Activated naive CD8-positive, alpha-beta T cell (primary cell): ENCODE measurements around the gene C10orf71.

Source experiments
- H3K27ac Mint-ChIP-seq: one replicate; pipeline ENCODE4 v1.8.0; 2021; ENCODE audit warnings: mixed read lengths
- H3K27me3 Mint-ChIP-seq: one replicate; pipeline ENCODE4 v1.8.0; 2021; ENCODE audit warnings: mixed read lengths
- H3K36me3 Mint-ChIP-seq: one replicate; pipeline ENCODE4 v1.8.0; 2021; ENCODE audit warnings: mixed read lengths
- H3K4me1 Mint-ChIP-seq: one replicate; pipeline ENCODE4 v1.8.0; 2021; ENCODE audit warnings: low read depth, mixed read lengths
- H3K4me3 Mint-ChIP-seq: one replicate; pipeline ENCODE4 v1.8.0; 2021; ENCODE audit warnings: mild to moderate bottlenecking, mixed read lengths
- H3K9me3 Mint-ChIP-seq: one replicate; pipeline ENCODE4 v1.8.0; 2021; ENCODE audit warnings: low read depth, mixed read lengths

Gene C10orf71

GRCh38 chr10:49295297-49295696, 3.7 kb upstream of the C10orf71 start:
- no peaks in the 10 kb centered on the region for H3K9me3 Mint-ChIP-seq
- H3K4me3 Mint-ChIP-seq: no peak overlapping the region
- no peaks in the 10 kb centered on the region for H3K4me1 Mint-ChIP-seq
- H3K27me3 Mint-ChIP-seq: peaks cover 3% of the 10 kb centered on the region
- H3K27ac Mint-ChIP-seq: no peak overlapping the region
- no peaks in the 10 kb centered on the region for H3K36me3 Mint-ChIP-seq

- H3K4me1 Mint-ChIP-seq: no peaks in the 10 kb centered on the region
- H3K27ac Mint-ChIP-seq: no peak overlapping the region
- H3K36me3 Mint-ChIP-seq: no peaks in the 10 kb centered on the region
- no peak overlapping the region for H3K4me3 Mint-ChIP-seq
- peaks cover 3% of the 10 kb centered on the region for H3K27me3 Mint-ChIP-seq
- H3K9me3 Mint-ChIP-seq: no peaks in the 10 kb centered on the region
Measured at GRCh38 chr10:49296382-49296781, 2.6 kb upstream of the C10orf71 start.

GRCh38 chr10:49296836-49297235, 2.1 kb upstream of the C10orf71 start:
- Mint-ChIP-seq H3K27me3 (peaks cover 2% of the 10 kb centered on the region), H3K27ac (no peak overlapping the region), H3K4me3 (no peak overlapping the region), H3K9me3 (no peaks in the 10 kb centered on the region), H3K4me1 (no peaks in the 10 kb centered on the region), H3K36me3 (no peaks in the 10 kb centered on the region)

- no peaks in the 10 kb centered on the region for H3K4me1 Mint-ChIP-seq
- no peaks in the 10 kb centered on the region for H3K27me3 Mint-ChIP-seq
- no peak overlapping the region for H3K4me3 Mint-ChIP-seq
- no peaks in the 10 kb centered on the region for H3K36me3 Mint-ChIP-seq
- no peak overlapping the region for H3K27ac Mint-ChIP-seq
- no peaks in the 10 kb centered on the region for H3K9me3 Mint-ChIP-seq
Measured at GRCh38 chr10:49297818-49298670, 926 bp upstream of the C10orf71 start.

GRCh38 chr10:49298671-49298982, 343 bp upstream of the C10orf71 start:
- H3K4me3 Mint-ChIP-seq: no peak overlapping the region
- no peaks in the 10 kb centered on the region for H3K36me3 Mint-ChIP-seq
- no peaks in the 10 kb centered on the region for H3K27me3 Mint-ChIP-seq
- H3K4me1 Mint-ChIP-seq: no peaks in the 10 kb centered on the region
- no peak overlapping the region for H3K27ac Mint-ChIP-seq
- H3K9me3 Mint-ChIP-seq: no peaks in the 10 kb centered on the region

- Mint-ChIP-seq H3K9me3 (no peaks in the 10 kb centered on the region), H3K4me1 (no peaks in the 10 kb centered on the region), H3K36me3 (no peaks in the 10 kb centered on the region), H3K27ac (no peak overlapping the region), H3K4me3 (no peak overlapping the region), H3K27me3 (no peaks in the 10 kb centered on the region)
Measured at GRCh38 chr10:49299816-49300139, 808 bp downstream of the C10orf71 start.

- H3K27me3 Mint-ChIP-seq: no peaks in the 10 kb centered on the region
- H3K4me1 Mint-ChIP-seq: no peaks in the 10 kb centered on the region
- no peak overlapping the region for H3K4me3 Mint-ChIP-seq
- no peak overlapping the region for H3K27ac Mint-ChIP-seq
- H3K9me3 Mint-ChIP-seq: no peaks in the 10 kb centered on the region
- no peaks in the 10 kb centered on the region for H3K36me3 Mint-ChIP-seq
Measured at GRCh38 chr10:49300140-49300974, 1.4 kb downstream of the C10orf71 start.

- no peaks in the 10 kb centered on the region for H3K4me1 Mint-ChIP-seq
- no peaks in the 10 kb centered on the region for H3K36me3 Mint-ChIP-seq
- H3K27ac Mint-ChIP-seq: no peak overlapping the region
- H3K9me3 Mint-ChIP-seq: no peaks in the 10 kb centered on the region
- peaks cover under 1% of the 10 kb centered on the region for H3K27me3 Mint-ChIP-seq
- H3K4me3 Mint-ChIP-seq: no peak overlapping the region
Measured at GRCh38 chr10:49301302-49301701, 2.3 kb downstream of the C10orf71 start.

- Mint-ChIP-seq H3K4me1 (no peaks in the 10 kb centered on the region), H3K27ac (no peak overlapping the region), H3K9me3 (no peaks in the 10 kb centered on the region), H3K27me3 (peaks cover 1% of the 10 kb centered on the region), H3K36me3 (no peaks in the 10 kb centered on the region), H3K4me3 (no peak overlapping the region)
Measured at GRCh38 chr10:49302088-49302487, 3.1 kb downstream of the C10orf71 start.

GRCh38 chr10:49303711-49304110, 4.7 kb downstream of the C10orf71 start:
- H3K36me3 Mint-ChIP-seq: no peaks in the 10 kb centered on the region
- peaks cover 1% of the 10 kb centered on the region for H3K27me3 Mint-ChIP-seq
- H3K27ac Mint-ChIP-seq: no peak overlapping the region
- no peaks in the 10 kb centered on the region for H3K4me1 Mint-ChIP-seq
- H3K9me3 Mint-ChIP-seq: no peaks in the 10 kb centered on the region
- H3K4me3 Mint-ChIP-seq: no peak overlapping the region

- Mint-ChIP-seq H3K4me3 (no peak overlapping the region), H3K4me1 (no peaks in the 10 kb centered on the region), H3K27ac (no peak overlapping the region), H3K9me3 (no peaks in the 10 kb centered on the region), H3K36me3 (no peaks in the 10 kb centered on the region), H3K27me3 (peaks cover 1% of the 10 kb centered on the region)
Measured at GRCh38 chr10:49304137-49304536, 5.2 kb downstream of the C10orf71 start.

GRCh38 chr10:49307921-49308320, 9.0 kb downstream of the C10orf71 start:
- Mint-ChIP-seq H3K9me3 (no peaks in the 10 kb centered on the region), H3K36me3 (no peaks in the 10 kb centered on the region), H3K4me3 (no peak overlapping the region), H3K27ac (no peak overlapping the region), H3K27me3 (peaks cover 1% of the 10 kb centered on the region), H3K4me1 (peaks cover 15% of the 10 kb centered on the region)

- no peak overlapping the region for H3K4me3 Mint-ChIP-seq
Measured at GRCh38 chr10:49308881-49309280, 9.9 kb downstream of the C10orf71 start.

GRCh38 chr10:49309691-49310411, 10.9 kb downstream of the C10orf71 start:
- H3K27ac Mint-ChIP-seq: peak overlapping the region; percentile 74
- no peaks in the 10 kb centered on the region for H3K36me3 Mint-ChIP-seq
- no peaks in the 10 kb centered on the region for H3K9me3 Mint-ChIP-seq
- H3K27me3 Mint-ChIP-seq: peaks cover 1% of the 10 kb centered on the region
- peaks cover 15% of the 10 kb centered on the region for H3K4me1 Mint-ChIP-seq
- H3K4me3 Mint-ChIP-seq: peak overlapping the region; percentile 48

More at GRCh38 chr10:49308881-49309280, 9.9 kb downstream of the C10orf71 start:
- H3K36me3 Mint-ChIP-seq: no peaks in the 10 kb centered on the region
- H3K27me3 Mint-ChIP-seq: peaks cover 1% of the 10 kb centered on the region
- H3K9me3 Mint-ChIP-seq: no peaks in the 10 kb centered on the region
- no peak overlapping the region for H3K27ac Mint-ChIP-seq
- H3K4me1 Mint-ChIP-seq: peaks cover 15% of the 10 kb centered on the region

GRCh38 chr10:49310460-49310859, 11.5 kb downstream of the C10orf71 start:
- Mint-ChIP-seq H3K27ac (peak overlapping the region; percentile 51), H3K27me3 (peaks cover 1% of the 10 kb centered on the region), H3K36me3 (no peaks in the 10 kb centered on the region), H3K9me3 (no peaks in the 10 kb centered on the region), H3K4me1 (peaks cover 15% of the 10 kb centered on the region), H3K4me3 (no peak overlapping the region)
